ENCODE results near the gene SIVA1.

DNA sequence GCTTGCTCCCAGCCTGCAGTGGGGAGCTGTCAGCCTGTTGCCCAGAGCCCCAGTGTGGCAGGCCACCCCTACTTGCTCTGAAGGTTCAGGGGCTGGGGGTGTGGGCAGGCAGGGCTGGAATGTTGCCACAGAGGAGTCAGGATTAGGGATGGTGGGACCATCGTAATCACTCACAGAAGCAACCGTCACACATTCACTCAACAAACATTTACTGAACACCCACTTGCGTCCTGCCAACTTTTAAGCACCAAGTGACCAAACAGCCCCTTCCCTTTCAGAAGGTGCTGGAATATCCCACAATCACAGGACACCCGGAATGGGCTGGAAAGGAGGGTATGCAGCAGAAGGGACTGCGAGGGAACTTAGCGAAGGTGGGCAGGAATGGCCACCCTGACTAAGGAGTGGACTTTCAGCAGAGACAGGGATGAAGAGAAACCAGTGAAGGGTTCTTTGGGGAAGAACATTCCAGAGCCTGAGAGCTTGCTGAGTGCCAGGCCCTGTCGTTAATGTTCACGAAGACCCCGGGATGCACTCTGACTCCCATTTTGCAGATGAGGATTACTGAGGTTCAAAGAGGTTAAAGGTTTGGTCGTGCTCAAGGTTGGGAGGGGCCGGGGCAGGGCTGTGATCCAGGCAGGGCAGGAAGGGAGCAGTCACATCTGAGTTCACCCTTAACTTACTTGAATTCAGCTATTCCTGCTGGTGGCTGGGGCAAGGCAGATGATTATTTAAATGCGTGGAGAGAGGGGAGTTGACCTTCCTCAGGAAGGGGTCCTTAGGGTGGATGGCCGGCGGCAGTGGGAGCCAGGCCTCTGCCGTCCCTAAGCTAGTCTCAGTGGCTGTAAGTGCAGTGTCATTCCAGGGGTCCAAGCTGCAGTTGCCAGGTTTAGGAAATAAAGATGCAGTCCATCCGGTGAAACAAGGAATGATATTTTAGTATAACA lies 45.6 kb downstream of the SIVA1 start:
- TF ChIP-seq, protein P1, sequence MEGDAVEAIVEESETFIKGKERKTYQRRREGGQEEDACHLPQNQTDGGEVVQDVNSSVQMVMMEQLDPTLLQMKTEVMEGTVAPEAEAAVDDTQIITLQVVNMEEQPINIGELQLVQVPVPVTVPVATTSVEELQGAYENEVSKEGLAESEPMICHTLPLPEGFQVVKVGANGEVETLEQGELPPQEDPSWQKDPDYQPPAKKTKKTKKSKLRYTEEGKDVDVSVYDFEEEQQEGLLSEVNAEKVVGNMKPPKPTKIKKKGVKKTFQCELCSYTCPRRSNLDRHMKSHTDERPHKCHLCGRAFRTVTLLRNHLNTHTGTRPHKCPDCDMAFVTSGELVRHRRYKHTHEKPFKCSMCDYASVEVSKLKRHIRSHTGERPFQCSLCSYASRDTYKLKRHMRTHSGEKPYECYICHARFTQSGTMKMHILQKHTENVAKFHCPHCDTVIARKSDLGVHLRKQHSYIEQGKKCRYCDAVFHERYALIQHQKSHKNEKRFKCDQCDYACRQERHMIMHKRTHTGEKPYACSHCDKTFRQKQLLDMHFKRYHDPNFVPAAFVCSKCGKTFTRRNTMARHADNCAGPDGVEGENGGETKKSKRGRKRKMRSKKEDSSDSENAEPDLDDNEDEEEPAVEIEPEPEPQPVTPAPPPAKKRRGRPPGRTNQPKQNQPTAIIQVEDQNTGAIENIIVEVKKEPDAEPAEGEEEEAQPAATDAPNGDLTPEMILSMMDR (IDR thresholded peaks at IDR 0.05): no peak
- no peak for TF ChIP-seq EZH2 (IDR thresholded peaks at IDR 0.05; ENCODE audit: borderline replicate concordance, insufficient read depth, low read depth, low read length, poor library complexity, severe bottlenecking)
